IMR-90 (cell line): ENCODE measurements around the gene RPS6KA6. TPM values are rescaled to one million over a fixed set of nuclear protein-coding genes. Genes with fewer than 3 reads are reported as not detected.
A peak's percentile ranks its signal among the peaks of the same experiment; 100 is the strongest.

ENCODE experiments used
- ATAC-seq: fragments of 200-7000 bp; cut with Tn5 transposase; 2 replicates; pipeline ENCODE4 v1.9.1; 2020; ENCODE audit warnings: low read depth, mild to moderate bottlenecking, moderate library complexity
- BruUV-seq: library from RNA; stranded (reverse); fragments of 400-500 nt; replicated peaks from 2 replicates; lab custom pipeline; 2021; lab: Mats Ljungman, UMichigan
- CTCF ChIA-PET: fragments of 300-600 bp; formaldehyde crosslinking; extraction: SDS; loops from one replicate; lab custom pipeline; 2021; ENCODE audit warnings: antibody characterized with exemption; lab: Yijun Ruan, JAX
- POLR2A ChIA-PET: fragments of 300-600 bp; sonication (Branson Sonifier 250); formaldehyde crosslinking; loops from one replicate; lab custom pipeline; 2022; ENCODE audit warnings: antibody characterized with exemption; ENCODE audit not compliant: unreplicated experiment; lab: Charles Lee
- DNase-seq: peaks from one replicate; pipeline ENCODE4 v3.0.0; 2013
- H2AFZ ChIP-seq: replicated peaks from 2 replicates; pipeline ENCODE3; 2013; ENCODE audit warnings: low read length, mild to moderate bottlenecking; ENCODE audit not compliant: poor library complexity
- H2AK5ac ChIP-seq: 2 replicates; pipeline ENCODE4 v1.6.1; 2013; ENCODE audit warnings: low read depth, low read length, inconsistent platforms
- H2AK9ac ChIP-seq: replicated peaks from 2 replicates; pipeline ENCODE3; 2013; ENCODE audit warnings: mild to moderate bottlenecking, low read depth, low read length, moderate library complexity; ENCODE audit not compliant: poor library complexity
- H2BK120ac ChIP-seq: 2 replicates; pipeline ENCODE4 v1.6.1; 2013; ENCODE audit warnings: low read depth, low read length, inconsistent platforms
- H2BK15ac ChIP-seq: 3 replicates; pipeline ENCODE4 v1.6.1; 2013; ENCODE audit warnings: low read depth, low read length, inconsistent platforms
- H2BK20ac ChIP-seq: 2 replicates; pipeline ENCODE4 v1.6.1; 2013; ENCODE audit warnings: low read depth, mild to moderate bottlenecking, inconsistent platforms, low read length, moderate library complexity
- H2BK5ac ChIP-seq: 2 replicates; pipeline ENCODE4 v1.6.1; 2013; ENCODE audit warnings: mild to moderate bottlenecking, low read depth, low read length, inconsistent platforms; ENCODE audit not compliant: poor library complexity, severe bottlenecking
- H3K14ac ChIP-seq: replicated peaks from 2 replicates; pipeline ENCODE4 v1.6.1; 2013; ENCODE audit warnings: low read depth, low read length, inconsistent platforms
- H3K18ac ChIP-seq: 2 replicates; pipeline ENCODE4 v1.6.1; 2013; ENCODE audit warnings: low read depth, low read length, control low read depth
- H3K23ac ChIP-seq: 2 replicates; pipeline ENCODE4 v1.6.1; 2013; ENCODE audit warnings: low read depth, low read length, inconsistent platforms
- H3K27ac ChIP-seq: 2 replicates; pipeline ENCODE4 v1.5.1; 2013; ENCODE audit warnings: mild to moderate bottlenecking, control low read depth, low read length; ENCODE audit not compliant: insufficient read depth
- H3K27me3 ChIP-seq: 2 replicates; pipeline ENCODE4 v1.6.1; 2013; ENCODE audit warnings: low read length; ENCODE audit not compliant: control insufficient read depth, insufficient read depth
- H3K36me3 ChIP-seq: 2 replicates; pipeline ENCODE4 v1.6.1; 2013; ENCODE audit warnings: low read length, mixed read lengths; ENCODE audit not compliant: control insufficient read depth, insufficient read depth
- H3K4ac ChIP-seq: 2 replicates; pipeline ENCODE4 v1.6.1; 2013; ENCODE audit warnings: low read depth, low read length, inconsistent platforms
- H3K4me1 ChIP-seq: 2 replicates; pipeline ENCODE4 v1.6.1; 2013; ENCODE audit warnings: low read length, mixed read lengths; ENCODE audit not compliant: control insufficient read depth, insufficient read depth
- H3K4me2 ChIP-seq: 2 replicates; pipeline ENCODE4 v1.6.1; 2013; ENCODE audit warnings: low read depth, mild to moderate bottlenecking, control low read depth, low read length, moderate library complexity
- H3K4me3 ChIP-seq: 2 replicates; pipeline ENCODE4 v1.5.1; 2013; ENCODE audit warnings: low read depth, mild to moderate bottlenecking, control low read depth, low read length, moderate library complexity; ENCODE audit not compliant: insufficient read depth
- H3K56ac ChIP-seq: 2 replicates; pipeline ENCODE4 v1.6.1; 2013; ENCODE audit warnings: low read length, inconsistent platforms; ENCODE audit not compliant: insufficient read depth; ENCODE audit errors: extremely low read depth
- H3K79me1 ChIP-seq, 2 experiments: 2 replicates each; pipeline ENCODE4 v1.6.1; 2013; ENCODE audit warnings: low read length in 2 of 2, inconsistent platforms in 1 of 2, low read depth in 1 of 2
- H3K9ac ChIP-seq: 2 replicates; pipeline ENCODE4 v1.6.1; 2013; ENCODE audit warnings: low read depth, low read length, control low read depth
- H3K9me1 ChIP-seq: 2 replicates; pipeline ENCODE4 v1.6.1; 2013; ENCODE audit warnings: low read length, inconsistent platforms; ENCODE audit not compliant: insufficient read depth
- H3K9me3 ChIP-seq: 2 replicates; pipeline ENCODE4 v1.6.1; 2013; ENCODE audit warnings: low read length; ENCODE audit not compliant: control insufficient read depth, insufficient read depth
- H4K20me1 ChIP-seq: 2 replicates; pipeline ENCODE4 v1.6.1; 2013; ENCODE audit warnings: low read length, inconsistent platforms; ENCODE audit not compliant: insufficient read depth
- H4K5ac ChIP-seq: 2 replicates; pipeline ENCODE4 v1.6.1; 2013; ENCODE audit warnings: mild to moderate bottlenecking, low read depth, low read length, control low read depth
- H4K8ac ChIP-seq, 2 experiments: 2 replicates each; pipeline ENCODE4 v1.6.1; 2013; ENCODE audit warnings: low read depth in 2 of 2, low read length in 2 of 2, control low read depth in 1 of 2, inconsistent platforms in 1 of 2
- H4K91ac ChIP-seq: 2 replicates; pipeline ENCODE4 v1.6.1; 2013; ENCODE audit warnings: low read depth, low read length, inconsistent platforms; ENCODE audit not compliant: insufficient read depth
- BHLHE40 ChIP-seq: fragments of 150-350 bp; IDR thresholded peaks from 2 replicates; pipeline ENCODE4 v1.6.1; 2016; ENCODE audit warnings: mild to moderate bottlenecking, low read depth, low read length
- SMC3 ChIP-seq: fragments of 150-350 bp; IDR thresholded peaks from 2 replicates; pipeline ENCODE4 v1.6.1; 2016; ENCODE audit warnings: low read depth, mild to moderate bottlenecking, antibody characterized with exemption, low read length, moderate library complexity
- WGBS, 2 experiments: methylation state at CpG; one replicate each; pipeline versions ENCODE4 v1.1.5 to v1.1.7; 2013; ENCODE audit warnings: missing lambda C conversion rate in 2 of 2; ENCODE audit not compliant: insufficient read length in 1 of 2; ENCODE audit errors: extremely low coverage in 2 of 2; 5-methylcytosine and 5-hydroxymethylcytosine counted together
- dilution Hi-C: fragments of 300-500 bp; cut with HindIII; formaldehyde crosslinking; loops from one replicate; pipeline ENCODE4 v1.14.3; 2018; ENCODE audit warnings: low sequenced_read_pairs; ENCODE audit not compliant: unreplicated experiment
- in situ Hi-C: fragments of 300-500 bp; cut with MboI; formaldehyde crosslinking; loops from 3 replicates; pipeline ENCODE4 v1.14.3; 2019; ENCODE audit warnings: low sequenced_read_pairs, inconsistent platforms, mixed read lengths
- intact Hi-C: fragments of 100-400 bp; cut with micrococcal nuclease; formaldehyde crosslinking; loops from 2 replicates; pipeline ENCODE4 v1.10.0; 2022
- polyA plus RNA-seq, 3 experiments: library from polyadenylated mRNA; depleted of rRNA; stranded (reverse); fragments of >200 nt; gene quantifications; 2 replicates each; pipeline ENCODE4 v1.2.3, GENCODE V29; 2012; ENCODE audit warnings: low replicate concordance in 1 of 3
- total RNA-seq: library from RNA; depleted of rRNA; stranded (reverse); fragments of >200 nt; gene quantifications from 2 replicates; pipeline ENCODE4 v1.2.3, GENCODE V29; 2012

The RPS6KA6 gene
- total and polyA plus RNA-seq, 2 of the 4 experiments (the other 2 are of a cell fraction), result 3.6 to 6.8 TPM

- DNase-seq (peak; percentile 53), ATAC-seq (peak; percentile 56)
- H2AK5ac ChIP-seq, result no peak overlapping the region
- H4K91ac ChIP-seq, result no peak overlapping the region
- H2BK15ac ChIP-seq, result no peak overlapping the region
- WGBS, 2 experiments, result 6% methylated on average over 2 of the region's 2 CpGs; no CpG with 5 or more reads in 1 of the 2 experiments
- H3K4ac ChIP-seq, result no peak overlapping the region
- H3K9me3 ChIP-seq, result no peaks in the 10 kb centered on the region
- H3K4me2 ChIP-seq, result peak overlapping the region; percentile 30; the same call in 1 of the 2 replicates
- no TSS peak for BruUV-seq
- H2AFZ ChIP-seq, result no peak overlapping the region
- no peak overlapping the region for H3K27ac ChIP-seq
- in situ Hi-C loops, result no loop called here
- H2BK120ac ChIP-seq, result no peak overlapping the region
- H3K9me1 ChIP-seq, result no peaks in the 10 kb centered on the region
- POLR2A ChIA-PET, result no interaction called here
- no peak overlapping the region for H3K56ac ChIP-seq
- H4K20me1 ChIP-seq, result no peaks in the 10 kb centered on the region
- intact Hi-C loops, result no loop called here
- H4K8ac ChIP-seq, result no peak overlapping the region
- H3K79me1 ChIP-seq, result no peaks in the 10 kb centered on the region; a peak in 1 of 4 replicates
- TF ChIP-seq SMC3 (no peak), BHLHE40 (peak; percentile 25; the same call in 1 of the 2 replicates)
- no peak overlapping the region for H3K14ac ChIP-seq
- no peak overlapping the region for H2BK20ac ChIP-seq
- no peaks in the 10 kb centered on the region for H3K36me3 ChIP-seq
- no peak overlapping the region for H3K23ac ChIP-seq
- no peaks in the 10 kb centered on the region for H3K27me3 ChIP-seq
- no peaks in the 10 kb centered on the region for H3K4me1 ChIP-seq
- no peak overlapping the region for H3K9ac ChIP-seq
- dilution Hi-C loops, result no loop called here
- CTCF ChIA-PET, result interaction anchor here (0.5 kb wide), 1 partner anchor 538 kb away, joined by 3 read pairs; no protein-coding TSS in a partner anchor
- no peak overlapping the region for H3K18ac ChIP-seq
- H4K5ac ChIP-seq, result no peak overlapping the region
- H3K4me3 ChIP-seq, result no peak overlapping the region
- peak overlapping the region; percentile 50 for H2BK5ac ChIP-seq
- no peak overlapping the region for H2AK9ac ChIP-seq
These were observed 19.9 kb downstream of the RPS6KA6 start for GRCh38 chrX:84168095-84168494.
